HG03342 (cell line): ENCODE measurements around the gene RAP1GAP.

Experiments used
- ATAC-seq: cut with Tn5 transposase; IDR thresholded peaks from one replicate; pipeline ENCODE4 v1.9.1; 2021; ENCODE audit warnings: mild to moderate bottlenecking, moderate library complexity; ENCODE audit not compliant: unreplicated experiment

The RAP1GAP gene

GRCh38 chr1:21614419-21615115 lies 54.6 kb downstream of the RAP1GAP start:
- ATAC-seq: no peak

DNA sequence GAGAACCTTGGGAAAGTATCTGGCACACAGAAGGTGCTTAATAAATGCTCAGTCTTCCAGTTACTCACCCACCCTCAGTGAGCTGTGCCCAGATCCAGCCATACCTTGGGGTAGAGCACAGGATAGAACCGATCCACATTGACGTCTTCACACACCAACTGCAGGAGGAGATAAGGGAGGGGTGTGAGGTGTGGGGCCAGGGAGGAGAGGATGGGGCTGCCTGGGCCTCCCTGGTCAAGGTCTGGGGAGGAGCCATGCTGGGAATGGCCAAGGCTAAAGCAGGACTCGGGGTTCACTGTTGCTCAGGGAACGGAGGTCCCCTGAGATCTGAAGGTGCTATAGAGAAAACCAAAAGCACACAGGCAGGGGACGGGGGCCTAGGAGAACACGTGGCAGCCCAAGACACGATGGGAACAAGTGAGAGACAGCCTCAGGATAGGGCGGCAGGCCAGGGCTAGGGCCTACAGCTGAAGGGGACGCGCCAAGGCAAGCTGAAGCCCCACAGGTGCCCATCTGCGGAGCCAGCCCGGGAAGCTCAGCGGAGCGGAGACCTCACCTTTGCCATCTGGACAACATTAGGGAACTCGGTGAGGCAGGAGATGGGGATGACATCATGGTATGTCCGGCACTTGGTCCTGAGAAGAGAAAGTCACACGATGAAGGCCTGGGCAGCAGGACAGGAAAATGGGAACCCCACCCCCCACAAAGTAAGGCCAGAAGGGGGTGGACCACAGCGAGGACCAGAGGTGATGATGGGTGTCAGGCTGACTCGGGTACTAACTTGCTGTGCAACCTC lies 55.9 kb downstream of the RAP1GAP start:
- no peak for ATAC-seq

- no peak for ATAC-seq
These were observed 57.1 kb downstream of the RAP1GAP start for GRCh38 chr1:21612057-21612456.

DNA sequence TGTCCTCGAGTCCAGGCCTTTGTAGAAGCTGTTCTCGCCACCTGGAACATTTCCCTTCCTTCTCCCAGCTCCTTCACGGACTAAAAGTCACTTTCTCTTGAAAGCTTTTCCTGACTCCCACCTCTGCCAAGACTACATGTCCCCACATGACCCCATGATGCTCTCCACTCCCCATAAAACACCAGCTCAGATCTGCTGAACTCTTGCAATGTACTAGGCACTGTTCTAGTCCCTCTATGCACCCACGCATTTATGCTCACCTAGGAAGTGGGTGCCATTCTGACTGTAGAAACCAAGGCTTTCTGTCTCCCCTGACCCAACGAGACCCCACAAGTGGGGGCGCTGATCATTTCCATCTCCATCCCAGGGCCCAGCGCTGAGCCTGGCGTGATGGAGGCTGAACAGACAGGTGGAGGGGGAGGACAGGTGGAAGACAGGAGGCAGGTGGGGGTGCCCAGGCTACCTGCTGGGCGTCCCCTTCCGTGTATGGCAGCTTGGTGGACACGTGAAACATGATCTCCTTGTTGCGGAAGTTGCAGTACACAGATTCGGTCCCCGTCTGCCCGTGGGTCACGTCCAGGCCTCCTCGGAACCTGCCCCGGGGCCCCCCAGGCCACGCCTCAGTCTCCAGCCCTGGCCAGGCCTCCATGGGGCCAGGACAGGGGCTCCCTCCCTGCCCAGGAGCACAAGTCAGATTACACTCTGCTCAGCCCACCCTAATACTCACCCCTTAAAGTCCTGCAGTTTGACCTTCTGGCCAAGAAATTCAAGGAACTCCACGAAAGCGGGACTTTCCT lies 58.0 kb downstream of the RAP1GAP start:
- ATAC-seq: no peak

DNA sequence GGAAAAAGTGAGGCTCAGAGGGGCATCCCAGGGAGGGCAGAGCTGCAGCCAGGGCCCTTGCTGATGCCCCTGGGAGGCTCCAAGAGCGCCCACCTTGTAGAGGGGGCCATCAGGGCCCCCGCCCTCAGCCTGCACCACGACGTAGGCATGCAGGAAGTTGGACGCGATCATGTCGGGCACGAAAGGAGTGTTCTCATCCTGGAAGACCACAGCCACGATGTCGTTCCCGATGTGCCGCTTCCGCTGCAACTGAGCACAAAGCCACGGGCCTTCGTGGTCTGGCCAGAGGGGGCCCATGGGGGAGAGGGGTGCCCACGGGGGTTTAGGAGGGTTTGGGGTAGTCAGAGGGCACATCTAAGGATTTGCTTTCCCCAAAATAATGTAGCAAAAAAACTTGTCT lies 59.1 kb downstream of the RAP1GAP start:
- no peak for ATAC-seq

- ATAC-seq: no peak
These were observed 60.4 kb downstream of the RAP1GAP start for GRCh38 chr1:21608798-21609197.

DNA sequence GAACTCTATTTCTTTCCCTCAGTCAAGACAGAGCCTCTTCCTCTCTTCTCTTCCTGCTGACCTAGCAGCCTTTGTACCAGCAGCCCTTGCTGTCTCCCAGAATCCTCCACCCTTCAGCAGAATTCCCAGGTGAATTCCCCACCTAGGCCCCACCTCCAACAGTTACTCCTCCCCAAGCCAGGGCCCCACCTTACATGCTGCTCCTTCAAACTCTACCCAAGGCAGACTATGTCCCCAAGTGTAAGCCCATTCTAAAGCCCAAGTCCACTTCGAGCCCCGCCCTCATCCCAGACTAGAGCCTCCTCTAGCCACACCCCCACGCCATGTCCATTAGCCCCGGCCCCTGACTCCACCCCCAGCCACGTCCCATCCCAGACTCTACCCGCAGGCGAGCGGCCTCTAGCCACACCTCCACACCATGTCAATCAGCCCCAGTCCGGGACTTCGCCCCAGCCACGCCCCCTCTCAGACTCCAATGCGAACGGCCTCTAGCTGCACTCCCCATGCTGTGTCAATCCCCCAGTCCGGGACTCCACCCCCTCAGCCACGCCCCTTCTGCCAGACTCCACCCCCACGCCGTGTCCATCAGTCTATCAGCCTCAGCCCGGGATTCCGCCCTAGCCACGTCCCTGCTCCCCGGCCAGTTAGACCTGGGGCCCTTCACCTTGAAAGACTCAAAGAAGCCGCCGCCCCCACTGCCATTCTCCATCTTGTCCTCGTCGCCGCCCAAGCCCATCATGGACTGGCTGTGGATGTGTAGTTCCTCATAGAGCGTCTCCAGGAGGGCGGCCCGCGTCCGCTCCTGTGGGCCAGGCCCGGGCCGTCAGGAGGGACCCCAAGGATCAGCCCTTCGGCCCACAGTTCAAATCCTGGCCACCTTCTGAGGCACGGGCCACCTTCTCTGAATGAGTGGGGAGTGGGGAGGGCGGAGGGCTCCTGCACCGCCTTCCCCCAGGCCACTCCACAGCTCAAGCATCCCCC lies 61.3 kb downstream of the RAP1GAP start:
- peak; percentile 74 for ATAC-seq

GRCh38 chr1:21605964-21606705 lies 63.0 kb downstream of the RAP1GAP start:
- no peak for ATAC-seq

- no peak for ATAC-seq
These were observed 64.0 kb downstream of the RAP1GAP start for GRCh38 chr1:21605012-21605715.

GRCh38 chr1:21604208-21604957 lies 64.8 kb downstream of the RAP1GAP start:
- no peak for ATAC-seq

DNA sequence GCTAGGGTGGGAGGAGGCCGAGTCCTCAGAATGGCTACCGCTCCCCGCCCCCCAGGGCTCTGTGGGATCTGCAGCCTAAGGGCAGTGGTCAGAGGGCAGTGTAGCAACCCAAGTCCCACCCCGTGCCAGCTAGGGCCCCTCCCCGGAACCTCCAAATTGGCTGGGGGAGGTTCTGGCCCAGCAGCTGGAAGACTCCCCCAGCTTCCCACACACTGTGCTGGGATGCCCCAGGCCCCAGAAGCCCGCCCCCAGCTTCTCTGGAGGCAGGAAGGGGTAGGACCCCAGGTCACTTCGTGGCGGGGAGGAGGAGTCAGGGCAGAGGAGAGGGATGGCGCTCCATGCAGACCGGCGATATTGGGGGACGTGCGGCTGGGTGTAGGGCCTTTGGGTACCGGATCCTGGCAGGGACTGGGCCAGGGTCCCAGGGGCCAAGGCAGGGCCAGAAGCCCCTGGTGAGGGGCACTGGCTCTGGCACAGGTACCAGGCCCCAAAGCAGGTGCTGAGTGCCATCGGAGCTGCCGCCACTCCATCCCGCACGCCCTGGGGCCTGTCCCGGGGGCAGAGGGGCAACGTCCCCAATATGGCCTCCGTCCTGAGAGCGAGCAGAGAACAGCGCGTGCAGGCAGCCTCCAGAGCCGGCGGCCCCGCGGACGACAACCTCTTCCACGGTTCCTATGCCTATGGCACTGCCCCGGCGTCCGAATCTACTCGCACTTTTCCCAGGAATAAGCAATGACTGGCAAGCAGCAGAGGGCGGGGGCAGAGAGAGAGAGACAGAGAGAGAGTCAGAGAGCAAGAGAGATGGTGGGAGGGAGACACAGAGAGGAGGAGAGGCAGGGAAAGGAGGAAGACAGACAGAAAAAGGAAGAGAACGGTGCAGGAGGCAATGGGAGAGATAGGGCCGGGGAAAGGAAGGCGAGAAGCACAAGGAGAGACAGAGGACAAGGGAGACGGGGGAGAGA lies 65.7 kb downstream of the RAP1GAP start:
- no peak for ATAC-seq

GRCh38 chr1:21601278-21602048 lies 67.7 kb downstream of the RAP1GAP start:
- no peak for ATAC-seq

DNA sequence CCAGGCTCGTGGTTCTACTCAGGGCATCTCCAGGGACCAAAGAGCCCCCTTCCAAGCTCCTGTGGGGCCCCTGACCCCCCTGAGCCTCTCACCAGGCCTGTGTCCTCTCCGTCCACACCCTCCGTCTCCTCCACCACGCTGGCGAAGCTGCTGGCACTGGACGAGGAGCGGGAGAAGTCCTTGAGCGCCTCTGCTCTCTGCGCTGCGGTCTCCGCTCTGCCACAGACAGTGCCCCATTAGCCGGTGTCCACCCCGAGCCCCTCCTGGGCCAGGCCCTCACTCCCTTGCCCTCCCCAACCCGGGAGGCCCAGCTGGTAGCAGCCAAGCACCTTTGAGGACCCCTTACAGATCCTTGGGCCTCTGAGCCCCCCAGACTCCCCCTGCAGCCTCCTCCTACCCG lies 69.8 kb downstream of the RAP1GAP start:
- ATAC-seq: no peak

GRCh38 chr1:21598904-21599303 lies 70.3 kb downstream of the RAP1GAP start:
- ATAC-seq: no peak

GRCh38 chr1:21598417-21598816 lies 70.7 kb downstream of the RAP1GAP start:
- no peak for ATAC-seq

DNA sequence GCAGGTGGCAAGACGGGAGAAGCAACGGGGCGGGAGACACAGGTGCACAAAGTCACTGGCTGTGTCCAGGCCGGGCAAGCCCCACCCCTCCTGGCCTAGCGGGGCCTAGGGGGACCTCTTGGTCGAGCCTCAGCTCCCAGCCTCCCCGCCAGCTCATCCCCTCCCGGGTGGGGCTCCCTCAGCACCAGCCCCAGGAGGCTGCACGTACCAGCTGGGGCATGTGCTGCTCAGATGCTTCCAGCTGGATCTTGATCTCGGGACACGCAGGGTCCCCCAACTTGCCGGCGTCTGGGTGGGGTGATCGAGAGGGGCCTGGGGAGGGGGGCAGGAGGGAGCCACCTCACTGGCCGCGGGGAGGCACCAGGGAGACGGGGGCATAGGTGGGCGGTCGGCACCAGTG lies 71.4 kb downstream of the RAP1GAP start:
- ATAC-seq: no peak

DNA sequence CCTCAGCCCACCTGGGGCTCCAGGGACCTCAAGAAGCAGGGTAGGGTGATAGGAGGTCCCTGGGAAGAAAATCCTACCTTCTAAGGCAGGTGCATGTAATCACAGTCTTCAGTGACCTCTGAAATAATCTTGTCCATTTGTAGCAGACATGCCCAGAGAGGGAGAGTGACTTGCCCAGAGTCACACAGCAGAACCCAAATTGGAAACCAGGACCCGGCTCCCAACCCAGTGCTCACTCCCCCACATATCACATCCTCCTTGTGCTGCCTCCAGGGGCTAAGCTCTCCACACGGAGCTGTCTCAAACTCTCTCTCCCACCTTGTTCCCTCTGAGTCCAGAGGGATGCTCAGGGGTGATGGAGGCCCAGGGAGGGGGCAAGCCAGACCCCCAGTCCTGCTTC lies 72.5 kb downstream of the RAP1GAP start:
- no peak for ATAC-seq
